ENCODE results near the gene MED19. TPM values are rescaled to one million over a fixed set of nuclear protein-coding genes. Genes with fewer than 3 reads are reported as not detected.
A peak's percentile ranks its signal among the peaks of the same experiment; 100 is the strongest.

Gene MED19
- total RNA-seq, 1 experiment from 2014 or later: 17.6 TPM

GRCh38 chr11:57674251-57674650 lies 37.8 kb downstream of the MED19 start:
- Mint-ChIP-seq H3K36me3 (ENCODE audit: insufficient read depth in 1 of 3, low read depth in 3 of 3) (peaks cover 25 to 63% (median 44%) of the 10 kb centered on the region in 3 experiments), H3K4me3 (no peak overlapping the region), H3K4me1 (peaks cover 34 to 44% of the 10 kb centered on the region in 2 experiments), H3K27ac (peak overlapping the region in 1 of 3 experiments; percentile 32; a peak in 3 of 7 replicates), H3K27me3 (ENCODE audit: low read depth) (no peaks in the 10 kb centered on the region), H3K9me3 (no peaks in the 10 kb centered on the region; a peak in 2 of 5 replicates)
- H4K91ac ChIP-seq (ENCODE audit: insufficient read length, low read depth, low read length): no peak overlapping the region
- H3K23me2 ChIP-seq (ENCODE audit: insufficient read length, low read depth, low read length, poor library complexity, severe bottlenecking): no peaks in the 10 kb centered on the region
- no peak overlapping the region for H3K18ac ChIP-seq (ENCODE audit: insufficient read length, low read depth, low read length)
- peaks cover 8% of the 10 kb centered on the region; the same call in 1 of the 2 replicates for H3K79me2 ChIP-seq (ENCODE audit: insufficient read depth, low read length)
- peaks cover 7% of the 10 kb centered on the region for H3K79me1 ChIP-seq (ENCODE audit: insufficient read depth, low read depth, low read length, poor library complexity, severe bottlenecking)
- H2BK5ac ChIP-seq (ENCODE audit: insufficient read length, low read length): no peak overlapping the region
- no peak overlapping the region for H2AFZ ChIP-seq (ENCODE audit: low read length)
- H3K27ac ChIP-seq (ENCODE audit: insufficient read length, low read depth, low read length): no peak overlapping the region
- H3K14ac ChIP-seq (ENCODE audit: insufficient read depth, low read length): no peak overlapping the region
- H3K4me2 ChIP-seq (ENCODE audit: insufficient read depth, insufficient read length, low read length): no peak overlapping the region
- H4K5ac ChIP-seq (ENCODE audit: insufficient read length, low read depth, low read length): no peak overlapping the region
- H2BK15ac ChIP-seq (ENCODE audit: low read depth, low read length): no peak overlapping the region
- no peaks in the 10 kb centered on the region; the same call in 1 of the 2 replicates for H3K4me1 ChIP-seq (ENCODE audit: insufficient read depth, low read length)
- no peak overlapping the region for H2AK5ac ChIP-seq (ENCODE audit: insufficient read length, low read length)
- no peak overlapping the region for H3T11ph ChIP-seq (ENCODE audit: low read length)
- no peak overlapping the region for H4K8ac ChIP-seq (replicated peaks; ENCODE audit: insufficient read length, low read depth, low read length)
- no peaks in the 10 kb centered on the region for H4K20me1 ChIP-seq (ENCODE audit: control insufficient read depth, insufficient read depth, insufficient read length)
- no peaks in the 10 kb centered on the region for H3K9me3 ChIP-seq (ENCODE audit: control insufficient read depth, low read depth, low read length)
- TF ChIP-seq CTCF (conservative IDR thresholded peaks at IDR 0.05): no peak
- H3K27me3 ChIP-seq (ENCODE audit: insufficient read depth, low read length): no peaks in the 10 kb centered on the region
- H2BK120ac ChIP-seq (ENCODE audit: low read depth, low read length, poor library complexity, severe bottlenecking): no peak overlapping the region
- H3K23ac ChIP-seq (ENCODE audit: insufficient read length, low read depth, low read length): no peak overlapping the region
- H3K4ac ChIP-seq (ENCODE audit: low read depth, low read length): no peak overlapping the region
- peak overlapping the region; percentile 13 for H3K9ac ChIP-seq (ENCODE audit: extremely low read depth, insufficient read length, low read length)
- no peak overlapping the region for H3K56ac ChIP-seq (ENCODE audit: insufficient read length, low read depth, low read length)
- H2BK12ac ChIP-seq (ENCODE audit: insufficient read length, low read depth, low read length): no peak overlapping the region
- H2BK20ac ChIP-seq (ENCODE audit: low read depth, low read length, poor library complexity, severe bottlenecking): no peak overlapping the region
- no peak for DNase-seq
